Measurements from ENCODE around the gene CD82. TPM values are rescaled to one million over a fixed set of nuclear protein-coding genes. Genes with fewer than 3 reads are reported as not detected.
"Not testable (repeated sequence)": the region's sequence is repeated elsewhere in the genome, so short reads cannot be mapped to it uniquely, and the experiment has no call there.

The CD82 gene
- total RNA-seq, 1 donor from 2014 or later: 425 TPM

GRCh38 chr11:44630511-44631210, 65.2 kb downstream of the CD82 start:
- Mint-ChIP-seq H3K4me3 (ENCODE audit: low read depth) (no peak overlapping the region), H3K27me3 (ENCODE audit: low read depth) (no peaks in the 10 kb centered on the region), H3K9me3 (no peaks in the 10 kb centered on the region), H3K27ac (no peak overlapping the region), H3K36me3 (ENCODE audit: low read depth) (peaks cover 3% of the 10 kb centered on the region), H3K4me1 (ENCODE audit: low read depth) (peaks cover 5% of the 10 kb centered on the region)
- DNase-seq (ENCODE audit: low spot score): peak; percentile 6
- intact Hi-C loops (cut with micrococcal nuclease): no loop called here

GRCh38 chr11:44631831-44632230, 66.4 kb downstream of the CD82 start:
- intact Hi-C loops (cut with micrococcal nuclease): loop anchor here (1.0 kb wide), 1 partner anchor 76 kb away; no protein-coding TSS in a partner anchor
- no peaks in the 10 kb centered on the region for H3K36me3 Mint-ChIP-seq (ENCODE audit: low read depth)
- peaks cover 5% of the 10 kb centered on the region for H3K4me1 Mint-ChIP-seq (ENCODE audit: low read depth)
- no peak for DNase-seq (ENCODE audit: low spot score)
- no peak overlapping the region for H3K4me3 Mint-ChIP-seq (ENCODE audit: low read depth)
- no peaks in the 10 kb centered on the region for H3K9me3 Mint-ChIP-seq
- H3K27me3 Mint-ChIP-seq (ENCODE audit: low read depth): peaks cover 4% of the 10 kb centered on the region
- H3K27ac Mint-ChIP-seq: no peak overlapping the region

GRCh38 chr11:44632466-44633123, 67.1 kb downstream of the CD82 start:
- H3K9me3 Mint-ChIP-seq: no peaks in the 10 kb centered on the region
- peaks cover 10% of the 10 kb centered on the region for H3K27me3 Mint-ChIP-seq (ENCODE audit: low read depth)
- intact Hi-C loops (cut with micrococcal nuclease): loop anchor here (1.0 kb wide), 1 partner anchor 76 kb away; no protein-coding TSS in a partner anchor
- H3K4me1 Mint-ChIP-seq (ENCODE audit: low read depth): peaks cover 5% of the 10 kb centered on the region
- peak; percentile 11 for DNase-seq (ENCODE audit: low spot score)
- H3K4me3 Mint-ChIP-seq (ENCODE audit: low read depth): no peak overlapping the region
- no peak overlapping the region for H3K27ac Mint-ChIP-seq
- no peaks in the 10 kb centered on the region for H3K36me3 Mint-ChIP-seq (ENCODE audit: low read depth)

- H3K4me1 Mint-ChIP-seq (ENCODE audit: low read depth): peaks cover 3% of the 10 kb centered on the region
- DNase-seq (ENCODE audit: low spot score): peak; percentile 5
- H3K27me3 Mint-ChIP-seq (ENCODE audit: low read depth): peaks cover 13% of the 10 kb centered on the region
- intact Hi-C loops (cut with micrococcal nuclease): no loop called here
- H3K36me3 Mint-ChIP-seq (ENCODE audit: low read depth): no peaks in the 10 kb centered on the region
- H3K27ac Mint-ChIP-seq: no peak overlapping the region
- no peak overlapping the region for H3K4me3 Mint-ChIP-seq (ENCODE audit: low read depth)
- no peaks in the 10 kb centered on the region for H3K9me3 Mint-ChIP-seq
Observed at GRCh38 chr11:44633641-44634040, 68.2 kb downstream of the CD82 start.

GRCh38 chr11:44634401-44635281, 69.2 kb downstream of the CD82 start:
- DNase-seq (ENCODE audit: low spot score): peak; percentile 4
- intact Hi-C loops (cut with micrococcal nuclease): no loop called here
- Mint-ChIP-seq H3K4me1 (ENCODE audit: low read depth) (peaks cover 2% of the 10 kb centered on the region), H3K27ac (no peak overlapping the region), H3K4me3 (ENCODE audit: low read depth) (no peak overlapping the region), H3K36me3 (ENCODE audit: low read depth) (no peaks in the 10 kb centered on the region), H3K9me3 (no peaks in the 10 kb centered on the region), H3K27me3 (ENCODE audit: low read depth) (peaks cover 13% of the 10 kb centered on the region)

- H3K4me1 Mint-ChIP-seq (ENCODE audit: low read depth): peaks cover 3% of the 10 kb centered on the region
- H3K27ac Mint-ChIP-seq: no peak overlapping the region
- H3K36me3 Mint-ChIP-seq (ENCODE audit: low read depth): no peaks in the 10 kb centered on the region
- no peak overlapping the region for H3K4me3 Mint-ChIP-seq (ENCODE audit: low read depth)
- DNase-seq (ENCODE audit: low spot score): no peak
- intact Hi-C loops (cut with micrococcal nuclease): no loop called here
- H3K9me3 Mint-ChIP-seq: peaks cover 9% of the 10 kb centered on the region
- peaks cover 22% of the 10 kb centered on the region for H3K27me3 Mint-ChIP-seq (ENCODE audit: low read depth)
Observed at GRCh38 chr11:44637487-44637886, 72.0 kb downstream of the CD82 start.

GRCh38 chr11:44638032-44638431, 72.6 kb downstream of the CD82 start:
- intact Hi-C loops (cut with micrococcal nuclease): no loop called here
- Mint-ChIP-seq H3K36me3 (ENCODE audit: low read depth) (no peaks in the 10 kb centered on the region), H3K9me3 (peaks cover 14% of the 10 kb centered on the region), H3K4me1 (ENCODE audit: low read depth) (peaks cover 1% of the 10 kb centered on the region), H3K27ac (no peak overlapping the region), H3K27me3 (ENCODE audit: low read depth) (peaks cover 26% of the 10 kb centered on the region), H3K4me3 (ENCODE audit: low read depth) (no peak overlapping the region)
- DNase-seq (ENCODE audit: low spot score): no peak

- DNase-seq (ENCODE audit: low spot score): no peak
- Mint-ChIP-seq H3K9me3 (peaks cover 25% of the 10 kb centered on the region), H3K4me1 (ENCODE audit: low read depth) (peaks cover 7% of the 10 kb centered on the region), H3K27ac (no peak overlapping the region), H3K36me3 (ENCODE audit: low read depth) (no peaks in the 10 kb centered on the region), H3K27me3 (ENCODE audit: low read depth) (peaks cover 35% of the 10 kb centered on the region), H3K4me3 (ENCODE audit: low read depth) (no peak overlapping the region)
- intact Hi-C loops (cut with micrococcal nuclease): no loop called here
Observed at GRCh38 chr11:44643217-44643616, 77.8 kb downstream of the CD82 start.

GRCh38 chr11:44645827-44646226, 80.4 kb downstream of the CD82 start:
- Mint-ChIP-seq H3K4me1 (ENCODE audit: low read depth) (peaks cover 6% of the 10 kb centered on the region), H3K36me3 (ENCODE audit: low read depth) (no peaks in the 10 kb centered on the region), H3K4me3 (ENCODE audit: low read depth) (no peak overlapping the region), H3K27me3 (ENCODE audit: low read depth) (peaks cover 49% of the 10 kb centered on the region), H3K9me3 (peaks cover 25% of the 10 kb centered on the region), H3K27ac (no peak overlapping the region)
- intact Hi-C loops (cut with micrococcal nuclease): no loop called here
- no peak for DNase-seq (ENCODE audit: low spot score)

- peaks cover 54% of the 10 kb centered on the region for H3K27me3 Mint-ChIP-seq (ENCODE audit: low read depth)
- H3K27ac Mint-ChIP-seq; H3K4me1 Mint-ChIP-seq (ENCODE audit: low read depth); H3K36me3 Mint-ChIP-seq (ENCODE audit: low read depth); intact Hi-C loops (cut with micrococcal nuclease); DNase-seq (ENCODE audit: low spot score); H3K4me3 Mint-ChIP-seq (ENCODE audit: low read depth): not testable (repeated sequence)
- H3K9me3 Mint-ChIP-seq: peaks cover 16% of the 10 kb centered on the region
Observed at GRCh38 chr11:44647255-44647955, 81.9 kb downstream of the CD82 start.

GRCh38 chr11:44648109-44648508, 82.6 kb downstream of the CD82 start:
- Mint-ChIP-seq H3K4me1 (ENCODE audit: low read depth) (peaks cover 6% of the 10 kb centered on the region), H3K4me3 (ENCODE audit: low read depth) (no peak overlapping the region), H3K27me3 (ENCODE audit: low read depth) (peaks cover 49% of the 10 kb centered on the region), H3K36me3 (ENCODE audit: low read depth) (no peaks in the 10 kb centered on the region), H3K9me3 (peaks cover 9% of the 10 kb centered on the region), H3K27ac (no peak overlapping the region)
- DNase-seq (ENCODE audit: low spot score): no peak
- intact Hi-C loops (cut with micrococcal nuclease): no loop called here

- no peaks in the 10 kb centered on the region for H3K36me3 Mint-ChIP-seq (ENCODE audit: low read depth)
- peaks cover 6% of the 10 kb centered on the region for H3K4me1 Mint-ChIP-seq (ENCODE audit: low read depth)
- no peaks in the 10 kb centered on the region for H3K9me3 Mint-ChIP-seq
- intact Hi-C loops (cut with micrococcal nuclease): no loop called here
- no peak overlapping the region for H3K27ac Mint-ChIP-seq
- H3K4me3 Mint-ChIP-seq (ENCODE audit: low read depth): no peak overlapping the region
- no peak for DNase-seq (ENCODE audit: low spot score)
- H3K27me3 Mint-ChIP-seq (ENCODE audit: low read depth): peaks cover 34% of the 10 kb centered on the region
Observed at GRCh38 chr11:44651535-44652155, 86.2 kb downstream of the CD82 start.

All from activated T-helper 2 cell treated with anti-CD3 and anti-CD28 coated beads, Interferon-gamma antibody, Interleukin-2, Interleukin-4, amounts not matched to agents 10 μg/mL and 5 μg/mL and 100 μg/mL, durations not matched to agents 14 hours and 24 hours and 36 hours (primary cell).